Measurements from ENCODE around the gene MBP.

MBP gene

DNA sequence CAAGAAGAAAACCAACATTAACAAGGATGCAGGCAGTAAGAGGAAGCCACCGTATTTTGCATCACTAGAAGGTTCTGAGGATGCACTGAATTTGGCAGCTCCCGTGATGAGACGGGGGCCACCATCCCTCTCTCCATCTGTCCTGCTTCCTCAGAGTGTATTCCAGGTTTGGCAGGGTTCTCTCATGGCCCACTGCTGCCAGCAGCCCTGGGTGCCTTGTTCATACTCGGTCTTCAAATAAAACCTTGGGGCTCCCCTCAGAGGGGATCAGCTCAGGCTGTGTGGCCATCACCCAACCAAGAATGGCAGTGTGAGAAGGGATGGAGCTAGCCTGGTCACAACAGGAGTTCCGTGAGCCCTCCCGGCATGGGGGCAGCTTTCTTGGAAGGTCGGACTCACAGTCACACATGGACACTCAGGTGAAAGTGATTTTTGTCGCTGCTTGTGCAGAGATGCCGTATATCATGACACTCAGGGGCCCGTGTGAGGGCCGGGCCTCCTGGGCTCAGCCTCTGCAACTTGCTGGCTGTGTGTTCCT lies 12.8 kb upstream of the MBP start:
- no peak for DNase-seq (ENCODE audit: low read depth)
- no peak overlapping the region for H3K4me3 ChIP-seq (ENCODE audit: low read depth, low read length)
- TF ChIP-seq, protein P1, sequence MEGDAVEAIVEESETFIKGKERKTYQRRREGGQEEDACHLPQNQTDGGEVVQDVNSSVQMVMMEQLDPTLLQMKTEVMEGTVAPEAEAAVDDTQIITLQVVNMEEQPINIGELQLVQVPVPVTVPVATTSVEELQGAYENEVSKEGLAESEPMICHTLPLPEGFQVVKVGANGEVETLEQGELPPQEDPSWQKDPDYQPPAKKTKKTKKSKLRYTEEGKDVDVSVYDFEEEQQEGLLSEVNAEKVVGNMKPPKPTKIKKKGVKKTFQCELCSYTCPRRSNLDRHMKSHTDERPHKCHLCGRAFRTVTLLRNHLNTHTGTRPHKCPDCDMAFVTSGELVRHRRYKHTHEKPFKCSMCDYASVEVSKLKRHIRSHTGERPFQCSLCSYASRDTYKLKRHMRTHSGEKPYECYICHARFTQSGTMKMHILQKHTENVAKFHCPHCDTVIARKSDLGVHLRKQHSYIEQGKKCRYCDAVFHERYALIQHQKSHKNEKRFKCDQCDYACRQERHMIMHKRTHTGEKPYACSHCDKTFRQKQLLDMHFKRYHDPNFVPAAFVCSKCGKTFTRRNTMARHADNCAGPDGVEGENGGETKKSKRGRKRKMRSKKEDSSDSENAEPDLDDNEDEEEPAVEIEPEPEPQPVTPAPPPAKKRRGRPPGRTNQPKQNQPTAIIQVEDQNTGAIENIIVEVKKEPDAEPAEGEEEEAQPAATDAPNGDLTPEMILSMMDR (IDR thresholded peaks at IDR 0.05; ENCODE audit: control insufficient read depth, extremely low read depth, insufficient read depth): no peak

DNA sequence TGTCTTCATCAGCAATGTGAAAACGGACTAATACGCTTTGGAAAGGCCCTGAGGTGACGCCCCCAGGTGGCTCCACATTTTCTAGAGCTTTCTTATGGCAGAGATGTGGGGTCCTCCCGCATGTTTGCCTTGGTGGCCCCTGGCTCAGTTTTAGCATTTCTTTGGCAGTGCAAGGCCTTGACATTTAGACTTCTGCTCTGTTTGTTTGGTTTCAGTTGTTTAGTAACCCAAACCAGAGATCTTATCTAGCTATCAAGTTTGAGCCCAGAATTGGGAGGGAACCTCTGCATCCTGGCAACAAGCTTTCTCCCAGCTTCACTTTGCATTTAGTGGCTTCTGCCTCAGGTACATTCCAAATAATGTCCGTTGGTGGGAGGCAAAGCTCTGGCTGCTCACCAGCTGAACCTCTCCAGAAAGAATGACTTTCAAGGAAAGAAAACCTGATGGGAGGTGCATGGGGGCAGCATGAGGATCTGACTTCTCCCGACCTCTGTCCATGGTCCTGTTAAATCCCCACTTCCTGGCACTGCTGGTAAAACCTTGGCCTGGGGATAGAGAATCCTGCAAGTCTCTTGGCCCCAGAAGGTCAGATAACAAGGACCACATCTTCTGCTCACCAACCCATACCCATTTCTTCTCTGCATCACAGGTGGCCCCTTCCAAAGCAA lies 12.0 kb upstream of the MBP start:
- DNase-seq (ENCODE audit: low read depth): peak; percentile 39
- no peak overlapping the region for H3K4me3 ChIP-seq (ENCODE audit: low read depth, low read length)
- TF ChIP-seq, protein P1 (IDR thresholded peaks at IDR 0.05; ENCODE audit: control insufficient read depth, extremely low read depth, insufficient read depth): no peak

DNA sequence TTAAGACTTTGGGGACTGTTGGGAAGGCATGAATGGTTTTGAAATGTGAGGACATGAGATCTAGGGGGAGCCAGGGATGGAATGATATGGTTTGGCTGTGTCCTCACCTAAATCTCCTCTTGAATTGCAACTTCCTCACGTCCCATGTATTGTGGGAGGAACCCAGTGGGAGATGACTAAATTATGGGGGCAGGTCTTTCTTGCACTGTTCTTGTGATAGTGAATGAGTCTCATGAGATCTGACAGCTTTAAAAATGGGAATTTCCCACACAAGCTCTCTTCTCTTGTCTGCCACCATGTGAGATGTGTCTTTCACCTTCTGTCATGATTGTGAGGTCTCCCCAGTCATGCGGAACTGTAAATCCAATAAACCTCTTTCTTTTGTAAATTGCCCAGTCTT lies 11.5 kb upstream of the MBP start:
- TF ChIP-seq, protein P1 (IDR thresholded peaks at IDR 0.05; ENCODE audit: control insufficient read depth, extremely low read depth, insufficient read depth): no peak
- no peak for DNase-seq (ENCODE audit: low read depth)
- H3K4me3 ChIP-seq (ENCODE audit: low read depth, low read length): no peak overlapping the region

- no peak for DNase-seq (ENCODE audit: low read depth)
- TF ChIP-seq, protein P1 (IDR thresholded peaks at IDR 0.05; ENCODE audit: control insufficient read depth, extremely low read depth, insufficient read depth): no peak
- no peak overlapping the region for H3K4me3 ChIP-seq (ENCODE audit: low read depth, low read length)
Observed at GRCh38 chr18:77143196-77143595, 10.6 kb upstream of the MBP start.

GRCh38 chr18:77141401-77142118 lies 9.0 kb upstream of the MBP start:
- no peak for DNase-seq (ENCODE audit: low read depth)
- TF ChIP-seq, protein P1 (IDR thresholded peaks at IDR 0.05; ENCODE audit: control insufficient read depth, extremely low read depth, insufficient read depth): no peak
- no peak overlapping the region for H3K4me3 ChIP-seq (ENCODE audit: low read depth, low read length)

DNA sequence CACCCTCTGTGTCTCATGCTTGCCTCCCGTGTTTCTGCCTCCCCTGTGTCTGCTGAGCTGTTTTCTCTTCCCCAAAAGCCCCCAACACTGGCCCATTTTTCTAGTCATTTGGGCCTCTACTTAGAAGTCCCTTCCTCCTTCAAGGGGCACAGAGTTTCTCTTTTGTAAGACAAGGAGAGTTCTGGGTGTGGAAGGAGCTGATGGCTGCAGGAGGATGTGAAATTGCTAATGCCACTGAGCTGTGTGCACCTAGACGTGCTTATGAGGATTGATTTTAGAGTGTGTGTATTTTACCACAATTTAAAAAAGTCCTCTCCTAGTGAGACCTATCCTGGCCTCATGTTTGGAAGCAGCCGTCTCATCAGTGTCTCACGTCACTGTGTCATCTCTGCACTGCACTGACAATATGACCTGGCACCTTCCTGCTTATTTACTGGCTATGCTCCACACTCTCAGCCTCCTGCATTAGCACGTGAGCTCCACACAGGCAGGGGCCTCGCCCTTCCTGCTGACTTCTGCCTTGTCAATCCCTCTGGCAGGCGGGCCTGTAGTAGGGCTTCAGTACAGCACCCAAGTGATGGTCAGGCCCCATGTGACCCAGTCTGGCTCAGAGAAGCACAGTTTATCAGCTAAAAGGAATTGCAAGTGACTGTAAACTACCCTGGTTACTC lies 8.0 kb upstream of the MBP start:
- DNase-seq (ENCODE audit: low read depth): peak; percentile 38
- TF ChIP-seq, protein P1 (IDR thresholded peaks at IDR 0.05; ENCODE audit: control insufficient read depth, extremely low read depth, insufficient read depth): no peak
- no peak overlapping the region for H3K4me3 ChIP-seq (ENCODE audit: low read depth, low read length)
